ENCODE data around the gene GORASP2.

DNA sequence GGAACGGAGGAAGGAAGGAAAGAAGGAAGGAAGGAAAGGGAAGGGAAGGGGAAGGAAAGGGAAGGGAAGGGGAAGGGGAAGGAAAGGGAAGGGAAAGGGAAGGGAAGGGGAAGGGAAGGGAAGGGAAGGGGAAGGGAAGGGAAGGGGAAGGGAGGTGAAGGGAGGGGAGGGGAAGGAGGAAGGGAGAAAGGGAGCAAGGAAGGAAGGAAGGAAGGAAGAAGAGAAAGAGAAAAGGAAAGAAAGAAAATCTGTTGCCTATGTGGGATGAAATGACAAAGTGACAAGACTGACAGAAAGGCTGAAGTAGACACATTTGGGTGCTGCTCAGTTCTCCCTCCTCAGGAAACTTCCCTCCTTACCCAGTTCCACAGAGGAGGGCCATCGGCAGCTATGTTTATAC lies 46.3 kb upstream of the GORASP2 start:
- TF ChIP-seq, protein P1, sequence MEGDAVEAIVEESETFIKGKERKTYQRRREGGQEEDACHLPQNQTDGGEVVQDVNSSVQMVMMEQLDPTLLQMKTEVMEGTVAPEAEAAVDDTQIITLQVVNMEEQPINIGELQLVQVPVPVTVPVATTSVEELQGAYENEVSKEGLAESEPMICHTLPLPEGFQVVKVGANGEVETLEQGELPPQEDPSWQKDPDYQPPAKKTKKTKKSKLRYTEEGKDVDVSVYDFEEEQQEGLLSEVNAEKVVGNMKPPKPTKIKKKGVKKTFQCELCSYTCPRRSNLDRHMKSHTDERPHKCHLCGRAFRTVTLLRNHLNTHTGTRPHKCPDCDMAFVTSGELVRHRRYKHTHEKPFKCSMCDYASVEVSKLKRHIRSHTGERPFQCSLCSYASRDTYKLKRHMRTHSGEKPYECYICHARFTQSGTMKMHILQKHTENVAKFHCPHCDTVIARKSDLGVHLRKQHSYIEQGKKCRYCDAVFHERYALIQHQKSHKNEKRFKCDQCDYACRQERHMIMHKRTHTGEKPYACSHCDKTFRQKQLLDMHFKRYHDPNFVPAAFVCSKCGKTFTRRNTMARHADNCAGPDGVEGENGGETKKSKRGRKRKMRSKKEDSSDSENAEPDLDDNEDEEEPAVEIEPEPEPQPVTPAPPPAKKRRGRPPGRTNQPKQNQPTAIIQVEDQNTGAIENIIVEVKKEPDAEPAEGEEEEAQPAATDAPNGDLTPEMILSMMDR (conservative IDR thresholded peaks at IDR 0.05; ENCODE audit: low read depth, low read length) = no peak
- TF ChIP-seq BHLHE40 (IDR thresholded peaks at IDR 0.05; ENCODE audit: low read depth, low read length) = no peak
- TF ChIP-seq POLR2A (IDR thresholded peaks at IDR 0.05; ENCODE audit: low read depth, low read length) = no peak
- TF ChIP-seq RAD21 (IDR thresholded peaks at IDR 0.05; ENCODE audit: low read length) = no peak
- TF ChIP-seq CHD1 (IDR thresholded peaks at IDR 0.05; ENCODE audit: low read depth, low read length) = no peak
